Pancreas (tissue), 10 donors: ENCODE measurements around the gene ALPL. TPM values are rescaled to one million over a fixed set of nuclear protein-coding genes. Genes with fewer than 3 reads are reported as not detected.

Experiments
- ATAC-seq, 4 donors: fragments of 200-7000 bp; cut with Tn5 transposase; one replicate each; pipeline versions ENCODE4 v1.8.0 to v1.9.1; 2020; ENCODE audit warnings: mild to moderate bottlenecking in 4 of 4, moderate library complexity in 4 of 4
- DNase-seq, 6 donors: peaks; one replicate each; pipeline ENCODE4 v3.0.0-alpha.2; 2020
- FAIRE-seq: peaks from 2 replicates; lab custom pipeline; 2012; peaks lifted over from hg19 to GRCh38; lab: Jason Lieb, UNC
- H3K27ac ChIP-seq, 4 donors: fragments of 200-600 bp; sonication (generic); 1 replicate in 3 of 4; 2 replicates in 1 of 4; pipeline versions ENCODE4 v1.5.0 to v1.8.0; 2020
- H3K27me3 ChIP-seq, 4 donors: fragments of 200-600 bp; one replicate each; pipeline ENCODE4 v1.8.0; 2021
- H3K36me3 ChIP-seq, 3 donors: fragments of 200-600 bp; sonication (generic) in 1 of 3; one replicate each; pipeline versions ENCODE4 v1.5.0 to v1.8.0; 2020 to 2021
- H3K4me1 ChIP-seq, 3 donors: fragments of 200-600 bp; one replicate each; pipeline ENCODE4 v1.8.0; 2021
- H3K4me3 ChIP-seq, 4 donors: fragments of 200-600 bp; sonication (generic) in 2 of 4; one replicate each; pipeline versions ENCODE4 v1.5.0 to v1.8.0; 2020 to 2021
- H3K9me3 ChIP-seq, 4 donors: fragments of 200-600 bp; one replicate each; pipeline ENCODE4 v1.8.0; 2021
- CTCF ChIP-seq, 4 donors: fragments of 200-600 bp; sonication (generic) in 3 of 4; IDR thresholded peaks; one replicate each; pipeline versions ENCODE4 v1.5.0 to v1.8.0; 2021; ENCODE audit warnings: antibody characterized with exemption in 4 of 4
- WGBS, 2 donors: extraction: QIAGEN DNeasy Blood & Tissue Kit; methylation state at CpG; one replicate each; pipeline ENCODE4 v1.1.7; 2013; 5-methylcytosine and 5-hydroxymethylcytosine counted together
- intact Hi-C, 3 donors: fragments of 100-400 bp; cut with DNase I; formaldehyde crosslinking; loops; one replicate each; pipeline versions ENCODE4 v1.11.1 to v1.14.2; 2022
- polyA plus RNA-seq, 2 donors: library from polyadenylated mRNA; stranded (reverse); fragments of 200-250 nt; gene quantifications; one replicate each; pipeline ENCODE4 v1.2.3, GENCODE V29; 2013
- total RNA-seq, 6 donors: library from RNA; stranded (reverse); fragmentation: NEBNext Ultra II Directional in 4 of 6; extraction: Animal tissue kit (Norgen Biotek cat#: 25700) in 4 of 6; gene quantifications; one replicate each; pipeline versions ENCODE4 v1.2.1 to v1.2.4, GENCODE V29; 2021 to 2023
- donor health status: healthy with polysubstance abuse.
- donor health status: DM: no; HTN: no; CAD: no; lungs with moderate emphysema.
- donor health status: DM: no; HTN: no; CAD: no.
- donor health status: control.
- donor health status: control.
- donor health status: Bipolar disorder and iron deficiency.
- donor health status: DM: yes; HTN: yes; CAD: no.
- donor health status: DM: no; HTN: no; CAD: no.
- donor health status: DM: no; HTN: no; CAD: no.
- donor health status: DM: yes; HTN: yes; CAD: no.

The ALPL gene
- total and polyA plus RNA-seq, 8 donors, result 0.63 to 6.7 (median 3.0) TPM

- no peak for TF ChIP-seq CTCF (IDR thresholded peaks at IDR 0.05)
- H3K9me3 ChIP-seq, result no peaks in the 10 kb centered on the region
- no peaks in the 10 kb centered on the region for H3K36me3 ChIP-seq
- no peaks in the 10 kb centered on the region for H3K27me3 ChIP-seq
- intact Hi-C loops, result no loop called here
- no peak for ATAC-seq
- 83 to 87% methylated on average over 3 of the region's 3 CpGs for WGBS, 2 donors
- no peaks in the 10 kb centered on the region for H3K4me1 ChIP-seq
- no peak for DNase-seq
- H3K27ac ChIP-seq, result no peak overlapping the region
- no peak for FAIRE-seq
- no peak overlapping the region for H3K4me3 ChIP-seq
Measured at GRCh38 chr1:21496886-21497285, 12.3 kb upstream of the ALPL start.

- FAIRE-seq, result no peak
- WGBS, 2 donors, result 75 to 76% methylated on average over 7 of the region's 7 CpGs
Measured at GRCh38 chr1:21497466-21498061, 11.7 kb upstream of the ALPL start.

GRCh38 chr1:21499283-21499950, 9.8 kb upstream of the ALPL start:
- no peaks in the 10 kb centered on the region for H3K36me3 ChIP-seq
- ATAC-seq (no peak), FAIRE-seq (no peak), DNase-seq (no peak)
- no peaks in the 10 kb centered on the region for H3K9me3 ChIP-seq
- no peaks in the 10 kb centered on the region for H3K27me3 ChIP-seq
- no peak overlapping the region for H3K4me3 ChIP-seq
- H3K27ac ChIP-seq, result no peak overlapping the region
- TF ChIP-seq CTCF (IDR thresholded peaks at IDR 0.05), result no peak
- WGBS, 2 donors, result 95 to 100% methylated on average over 1 of the region's 1 CpG
- intact Hi-C loops, result no loop called here
- no peaks in the 10 kb centered on the region for H3K4me1 ChIP-seq

More at GRCh38 chr1:21497466-21498061, 11.7 kb upstream of the ALPL start:
- no peaks in the 10 kb centered on the region for H3K36me3 ChIP-seq
- no peak overlapping the region for H3K27ac ChIP-seq
- H3K9me3 ChIP-seq, result no peaks in the 10 kb centered on the region
- H3K27me3 ChIP-seq, result no peaks in the 10 kb centered on the region
- H3K4me1 ChIP-seq, result no peaks in the 10 kb centered on the region
- TF ChIP-seq CTCF (IDR thresholded peaks at IDR 0.05), result no peak
- no peak for DNase-seq
- no peak for ATAC-seq
- intact Hi-C loops, result no loop called here
- no peak overlapping the region for H3K4me3 ChIP-seq

GRCh38 chr1:21503706-21504377, 5.4 kb upstream of the ALPL start:
- 72 to 75% methylated on average over 7 of the region's 7 CpGs for WGBS, 2 donors

More at GRCh38 chr1:21503706-21504377, 5.4 kb upstream of the ALPL start:
- no peaks in the 10 kb centered on the region for H3K9me3 ChIP-seq
- DNase-seq (peak in 1 of 6 donors; percentile 46), FAIRE-seq (no peak), ATAC-seq (no peak)
- no peaks in the 10 kb centered on the region for H3K27me3 ChIP-seq
- intact Hi-C loops, result loop anchor here in 1 of 3 donors (10.0 kb wide), 1 partner anchor 71 kb away; no protein-coding TSS in a partner anchor
- H3K4me1 ChIP-seq, result no peaks in the 10 kb centered on the region
- no peaks in the 10 kb centered on the region for H3K36me3 ChIP-seq
- TF ChIP-seq CTCF (IDR thresholded peaks at IDR 0.05), result no peak
- H3K4me3 ChIP-seq, result no peak overlapping the region
- no peak overlapping the region for H3K27ac ChIP-seq
